ENCODE results near the gene SNRPA. TPM values are rescaled to one million over a fixed set of nuclear protein-coding genes. Genes with fewer than 3 reads are reported as not detected.

SNRPA gene
- total RNA-seq (10 to 100 TPM; 40.5 to 47.2 TPM), polyA plus RNA-seq (10 to 100 TPM; 26.7 to 49.1 TPM)
- long read RNA-seq, donor 1, transcript SNRPA-201 (6 exons, 1,621 nt) = major isoform, 14 of 22 reads
- long read RNA-seq, donor 1, partial matches to known transcripts = 3 of 22 reads
- long read RNA-seq, donor 1, other reads (novel, unspliced or antisense) = 5 of 22 reads
- long read RNA-seq, donor 2, transcript SNRPA-201 (6 exons, 1,621 nt) = major isoform, 6 of 12 reads
- long read RNA-seq, donor 2, partial matches to known transcripts = 4 of 12 reads
- long read RNA-seq, donor 2, other reads (novel, unspliced or antisense) = 1 of 12 reads

GRCh38 chr19:40750874-40751537 is at the start of gene SNRPA:
TSS of gene SNRPA (plus strand) at chr19:40751203. CDS start at chr19:40751409, 206 bp downstream.
- DNase-seq (peak; percentile 98), ATAC-seq (ENCODE audit: low FRiP score) (peak; percentile 94)
- H3K36me3 ChIP-seq (ENCODE audit: control insufficient read depth in 1 of 2, insufficient read depth in 2 of 2, low read length in 1 of 2) = no peaks in the 10 kb centered on the region
- H3K4me3 ChIP-seq (ENCODE audit: low read length in 2 of 2) = peak within 1 kb of the TSS; percentile 79 to 95
- no peaks in the 10 kb centered on the region for H3K27me3 ChIP-seq (ENCODE audit: control insufficient read depth in 1 of 2, insufficient read depth in 2 of 2, low read length in 1 of 2)
- intact Hi-C loops (cut with DNase I) = loop anchor here (1.0 to 5.0 kb wide), 6 partner anchors 26 to 60 kb away; partner anchors contain the start of genes EGLN2 (in 2 of the 2), COQ8B (in 1 of the 2), ITPKC (in 1 of the 2) and NUMBL (in 1 of the 2)
- H3K9me3 ChIP-seq (ENCODE audit: control insufficient read depth, low read length) = no peaks in the 10 kb centered on the region
- 1% methylated on average over 46 of the region's 46 CpGs for WGBS, 2 donors
- no peaks in the 10 kb centered on the region for H3K4me1 ChIP-seq (ENCODE audit: control insufficient read depth in 1 of 2, insufficient read depth in 2 of 2, low read length in 2 of 2)
- peak within 1 kb of the TSS; percentile 62 to 82 for H3K27ac ChIP-seq (ENCODE audit: low read depth in 1 of 2, low read length in 2 of 2)

- Histone ChIP-seq H3K9me3 (ENCODE audit: control insufficient read depth, low read length) (no peaks in the 10 kb centered on the region), H3K36me3 (ENCODE audit: control insufficient read depth in 1 of 2, insufficient read depth in 2 of 2, low read length in 1 of 2) (peaks cover 0 to 12% of the 10 kb centered on the region in 2 donors), H3K4me3 (ENCODE audit: low read length in 2 of 2) (no peak overlapping the region), H3K27me3 (ENCODE audit: control insufficient read depth in 1 of 2, insufficient read depth in 2 of 2, low read length in 1 of 2) (no peaks in the 10 kb centered on the region), H3K27ac (ENCODE audit: low read depth in 1 of 2, low read length in 2 of 2) (no peak overlapping the region), H3K4me1 (ENCODE audit: control insufficient read depth in 1 of 2, insufficient read depth in 2 of 2, low read length in 2 of 2) (no peaks in the 10 kb centered on the region)
- intact Hi-C loops (cut with DNase I) = no loop called here
- WGBS, 2 donors = 91 to 95% methylated on average over 6 of the region's 6 CpGs
- ATAC-seq (ENCODE audit: low FRiP score) = no peak
- no peak for DNase-seq
Measured at GRCh38 chr19:40701758-40702157, 49.2 kb upstream of the SNRPA start.

- Histone ChIP-seq H3K4me3 (ENCODE audit: low read length in 2 of 2) (no peak overlapping the region), H3K9me3 (ENCODE audit: control insufficient read depth, low read length) (no peaks in the 10 kb centered on the region), H3K27ac (ENCODE audit: low read depth in 1 of 2, low read length in 2 of 2) (no peak overlapping the region), H3K4me1 (ENCODE audit: control insufficient read depth in 1 of 2, insufficient read depth in 2 of 2, low read length in 2 of 2) (no peaks in the 10 kb centered on the region), H3K27me3 (ENCODE audit: control insufficient read depth in 1 of 2, insufficient read depth in 2 of 2, low read length in 1 of 2) (no peaks in the 10 kb centered on the region), H3K36me3 (ENCODE audit: control insufficient read depth in 1 of 2, insufficient read depth in 2 of 2, low read length in 1 of 2) (peaks cover 0 to 12% of the 10 kb centered on the region in 2 donors)
- 67 to 74% methylated on average over 15 to 18 of the region's 18 CpGs for WGBS, 2 donors
- intact Hi-C loops (cut with DNase I) = no loop called here
- ATAC-seq (ENCODE audit: low FRiP score) (peak; percentile 23), DNase-seq (no peak)
Measured at GRCh38 chr19:40702337-40703012, 48.5 kb upstream of the SNRPA start.

GRCh38 chr19:40703029-40703755 is 47.8 kb upstream of the SNRPA start:
- ATAC-seq (ENCODE audit: low FRiP score) (no peak), DNase-seq (no peak)
- Histone ChIP-seq H3K4me1 (ENCODE audit: control insufficient read depth in 1 of 2, insufficient read depth in 2 of 2, low read length in 2 of 2) (no peaks in the 10 kb centered on the region), H3K27me3 (ENCODE audit: control insufficient read depth in 1 of 2, insufficient read depth in 2 of 2, low read length in 1 of 2) (no peaks in the 10 kb centered on the region), H3K9me3 (ENCODE audit: control insufficient read depth, low read length) (no peaks in the 10 kb centered on the region), H3K36me3 (ENCODE audit: control insufficient read depth in 1 of 2, insufficient read depth in 2 of 2, low read length in 1 of 2) (peaks cover 0 to 12% of the 10 kb centered on the region in 2 donors), H3K27ac (ENCODE audit: low read depth in 1 of 2, low read length in 2 of 2) (no peak overlapping the region), H3K4me3 (ENCODE audit: low read length in 2 of 2) (no peak overlapping the region)
- 89 to 91% methylated on average over 23 to 24 of the region's 24 CpGs for WGBS, 2 donors
- intact Hi-C loops (cut with DNase I) = no loop called here

- Histone ChIP-seq H3K4me1 (ENCODE audit: control insufficient read depth in 1 of 2, insufficient read depth in 2 of 2, low read length in 2 of 2) (no peaks in the 10 kb centered on the region), H3K27ac (ENCODE audit: low read depth in 1 of 2, low read length in 2 of 2) (no peak overlapping the region), H3K4me3 (ENCODE audit: low read length in 2 of 2) (no peak overlapping the region), H3K36me3 (ENCODE audit: control insufficient read depth in 1 of 2, insufficient read depth in 2 of 2, low read length in 1 of 2) (peaks cover 3 to 9% of the 10 kb centered on the region in 2 donors), H3K9me3 (ENCODE audit: control insufficient read depth, low read length) (no peaks in the 10 kb centered on the region), H3K27me3 (ENCODE audit: control insufficient read depth in 1 of 2, insufficient read depth in 2 of 2, low read length in 1 of 2) (no peaks in the 10 kb centered on the region)
- intact Hi-C loops (cut with DNase I) = no loop called here
- no peak for ATAC-seq (ENCODE audit: low FRiP score)
- 90 to 92% methylated on average over 18 of the region's 18 CpGs for WGBS, 2 donors
- no peak for DNase-seq
Measured at GRCh38 chr19:40704491-40705361, 46.3 kb upstream of the SNRPA start.

GRCh38 chr19:40705362-40705651 is 45.7 kb upstream of the SNRPA start:
- H3K9me3 ChIP-seq (ENCODE audit: control insufficient read depth, low read length) = no peaks in the 10 kb centered on the region
- intact Hi-C loops (cut with DNase I) = no loop called here
- WGBS, 2 donors = 90 to 91% methylated on average over 9 of the region's 9 CpGs

GRCh38 chr19:40705950-40706619 is 44.9 kb upstream of the SNRPA start:
- intact Hi-C loops (cut with DNase I) = no loop called here
- DNase-seq (no peak), ATAC-seq (ENCODE audit: low FRiP score) (no peak)
- H3K4me1 ChIP-seq (ENCODE audit: control insufficient read depth in 1 of 2, insufficient read depth in 2 of 2, low read length in 2 of 2) = no peaks in the 10 kb centered on the region
- H3K27me3 ChIP-seq (ENCODE audit: control insufficient read depth in 1 of 2, insufficient read depth in 2 of 2, low read length in 1 of 2) = no peaks in the 10 kb centered on the region
- no peak overlapping the region for H3K27ac ChIP-seq (ENCODE audit: low read depth in 1 of 2, low read length in 2 of 2)
- no peaks in the 10 kb centered on the region for H3K9me3 ChIP-seq (ENCODE audit: control insufficient read depth, low read length)
- no peak overlapping the region for H3K4me3 ChIP-seq (ENCODE audit: low read length in 2 of 2)
- peaks cover 3 to 10% of the 10 kb centered on the region in 2 donors for H3K36me3 ChIP-seq (ENCODE audit: control insufficient read depth in 1 of 2, insufficient read depth in 2 of 2, low read length in 1 of 2)
- WGBS, 2 donors = 81 to 84% methylated on average over 7 of the region's 7 CpGs

More at GRCh38 chr19:40705362-40705651, 45.7 kb upstream of the SNRPA start:
- Histone ChIP-seq H3K27ac (ENCODE audit: low read depth in 1 of 2, low read length in 2 of 2) (no peak overlapping the region), H3K27me3 (ENCODE audit: control insufficient read depth in 1 of 2, insufficient read depth in 2 of 2, low read length in 1 of 2) (no peaks in the 10 kb centered on the region), H3K4me1 (ENCODE audit: control insufficient read depth in 1 of 2, insufficient read depth in 2 of 2, low read length in 2 of 2) (no peaks in the 10 kb centered on the region), H3K36me3 (ENCODE audit: control insufficient read depth in 1 of 2, insufficient read depth in 2 of 2, low read length in 1 of 2) (peaks cover 3 to 10% of the 10 kb centered on the region in 2 donors), H3K4me3 (ENCODE audit: low read length in 2 of 2) (no peak overlapping the region)
- peak in 1 of 2 donors; percentile 84 for DNase-seq
- peak; percentile 43 for ATAC-seq (ENCODE audit: low FRiP score)
